Upper lobe of right lung (tissue), 1 donor: Measurements from ENCODE around the gene PTCH1. TPM values are rescaled to one million over a fixed set of nuclear protein-coding genes. Genes with fewer than 3 reads are reported as not detected.

Experiments
- ATAC-seq: fragments of 200-7000 bp; cut with Tn5 transposase; one replicate; pipeline ENCODE4 v1.9.1; 2020; ENCODE audit warnings: mild to moderate bottlenecking, moderate library complexity
- DNase-seq: peaks from one replicate; pipeline ENCODE4 v3.0.0-alpha.2; 2020
- H3K27ac ChIP-seq: fragments of 200-600 bp; one replicate; pipeline ENCODE4 v1.8.0; 2022
- H3K27me3 ChIP-seq: fragments of 200-600 bp; one replicate; pipeline ENCODE4 v1.8.0; 2022; ENCODE audit warnings: mild to moderate bottlenecking
- H3K36me3 ChIP-seq: fragments of 200-600 bp; one replicate; pipeline ENCODE4 v1.8.0; 2022
- H3K4me1 ChIP-seq: fragments of 200-600 bp; one replicate; pipeline ENCODE4 v1.8.0; 2022
- H3K4me3 ChIP-seq: fragments of 200-600 bp; one replicate; pipeline ENCODE4 v1.8.0; 2022; ENCODE audit warnings: mild to moderate bottlenecking
- H3K9me3 ChIP-seq: fragments of 200-600 bp; one replicate; pipeline ENCODE4 v1.8.0; 2022
- intact Hi-C: fragments of 100-400 bp; cut with DNase I; formaldehyde crosslinking; loops from one replicate; pipeline ENCODE4 v1.11.0; 2022
- total RNA-seq: library from RNA; stranded (reverse); fragmentation: NEBNext Ultra II Directional; extraction: Animal tissue kit (Norgen Biotek cat#: 25700); gene quantifications from one replicate; pipeline ENCODE4 v1.2.1, GENCODE V29; 2021
- TF ChIP-seq, protein P1 (sequence below): fragments of 200-600 bp; IDR thresholded peaks from one replicate; pipeline ENCODE4 v1.8.0; 2022; ENCODE audit warnings: antibody characterized with exemption
- donor health status: DM: no; HTN: yes; CAD: no; lungs with severe emphysema.

PTCH1 gene
- total RNA-seq, 1 donor from 2014 or later: 25.9 TPM

DNA sequence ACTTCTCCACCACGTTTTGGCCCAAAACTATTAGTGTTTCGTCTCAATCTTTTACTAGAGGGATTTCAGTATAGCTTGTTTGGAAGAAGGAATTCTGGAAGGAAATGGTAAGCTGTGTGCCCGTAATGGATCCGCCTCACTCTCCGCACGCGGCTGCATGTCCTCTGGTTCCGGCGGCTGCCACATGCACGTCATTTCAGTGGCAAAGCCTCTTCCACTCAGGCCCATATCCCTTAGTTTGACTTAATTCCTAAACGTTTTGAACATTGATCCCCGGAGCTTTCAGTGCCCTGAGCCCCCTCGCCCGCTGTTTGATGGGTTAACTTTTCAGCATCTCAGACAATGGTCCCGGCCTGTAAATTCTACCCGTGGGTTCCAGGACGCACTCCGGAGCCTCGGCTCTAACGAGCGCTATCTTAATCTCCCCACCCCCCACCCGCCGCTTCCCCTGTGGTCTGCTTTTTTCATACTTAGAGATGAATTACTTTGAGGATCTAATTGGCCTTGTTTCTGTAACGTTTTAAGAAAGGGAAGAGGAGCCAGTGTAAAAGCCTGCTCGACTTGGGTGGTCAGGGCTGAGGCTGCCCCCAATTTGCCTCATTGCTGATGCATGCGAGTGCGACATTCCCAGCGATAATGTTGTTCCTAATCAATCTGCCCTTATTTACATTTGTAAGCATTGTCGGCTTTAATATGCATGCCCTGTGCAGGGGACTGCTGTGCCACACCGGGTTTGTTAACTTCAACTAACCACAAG is 4.6 kb downstream of the PTCH1 start:
- Histone ChIP-seq H3K4me1 (peaks cover 21% of the 10 kb centered on the region), H3K4me3 (peak overlapping the region; percentile 89), H3K9me3 (no peaks in the 10 kb centered on the region), H3K27ac (peak overlapping the region; percentile 85), H3K36me3 (no peaks in the 10 kb centered on the region), H3K27me3 (no peaks in the 10 kb centered on the region)
- intact Hi-C loops: loop anchor here (10.0 kb wide), 1 partner anchor 213 kb away; no protein-coding TSS in a partner anchor
- DNase-seq: no peak
- TF ChIP-seq, protein P1, sequence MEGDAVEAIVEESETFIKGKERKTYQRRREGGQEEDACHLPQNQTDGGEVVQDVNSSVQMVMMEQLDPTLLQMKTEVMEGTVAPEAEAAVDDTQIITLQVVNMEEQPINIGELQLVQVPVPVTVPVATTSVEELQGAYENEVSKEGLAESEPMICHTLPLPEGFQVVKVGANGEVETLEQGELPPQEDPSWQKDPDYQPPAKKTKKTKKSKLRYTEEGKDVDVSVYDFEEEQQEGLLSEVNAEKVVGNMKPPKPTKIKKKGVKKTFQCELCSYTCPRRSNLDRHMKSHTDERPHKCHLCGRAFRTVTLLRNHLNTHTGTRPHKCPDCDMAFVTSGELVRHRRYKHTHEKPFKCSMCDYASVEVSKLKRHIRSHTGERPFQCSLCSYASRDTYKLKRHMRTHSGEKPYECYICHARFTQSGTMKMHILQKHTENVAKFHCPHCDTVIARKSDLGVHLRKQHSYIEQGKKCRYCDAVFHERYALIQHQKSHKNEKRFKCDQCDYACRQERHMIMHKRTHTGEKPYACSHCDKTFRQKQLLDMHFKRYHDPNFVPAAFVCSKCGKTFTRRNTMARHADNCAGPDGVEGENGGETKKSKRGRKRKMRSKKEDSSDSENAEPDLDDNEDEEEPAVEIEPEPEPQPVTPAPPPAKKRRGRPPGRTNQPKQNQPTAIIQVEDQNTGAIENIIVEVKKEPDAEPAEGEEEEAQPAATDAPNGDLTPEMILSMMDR: no peak
- no peak for ATAC-seq

DNA sequence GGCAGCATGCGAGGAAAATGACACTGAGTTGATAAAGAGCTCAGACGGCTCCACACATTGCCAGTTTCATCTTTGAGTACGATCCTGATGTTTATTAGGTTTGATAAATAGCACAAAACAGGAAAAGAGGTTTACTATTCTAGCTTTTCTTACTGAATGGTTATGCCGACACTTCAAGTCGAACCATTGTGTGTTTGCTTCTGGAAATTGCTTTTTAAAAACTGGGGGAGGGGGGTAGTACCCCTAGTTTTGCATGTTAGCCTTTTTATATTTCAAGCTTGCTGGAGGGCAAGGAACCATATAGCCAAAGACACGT is 5.2 kb downstream of the PTCH1 start:
- Histone ChIP-seq H3K4me3 (peak overlapping the region; percentile 89), H3K27me3 (no peaks in the 10 kb centered on the region), H3K27ac (peak overlapping the region; percentile 85), H3K9me3 (no peaks in the 10 kb centered on the region), H3K4me1 (peaks cover 21% of the 10 kb centered on the region), H3K36me3 (no peaks in the 10 kb centered on the region)
- no peak for ATAC-seq
- TF ChIP-seq, protein P1: no peak
- DNase-seq: no peak
- intact Hi-C loops: loop anchor here (10.0 kb wide), 1 partner anchor 213 kb away; no protein-coding TSS in a partner anchor

DNA sequence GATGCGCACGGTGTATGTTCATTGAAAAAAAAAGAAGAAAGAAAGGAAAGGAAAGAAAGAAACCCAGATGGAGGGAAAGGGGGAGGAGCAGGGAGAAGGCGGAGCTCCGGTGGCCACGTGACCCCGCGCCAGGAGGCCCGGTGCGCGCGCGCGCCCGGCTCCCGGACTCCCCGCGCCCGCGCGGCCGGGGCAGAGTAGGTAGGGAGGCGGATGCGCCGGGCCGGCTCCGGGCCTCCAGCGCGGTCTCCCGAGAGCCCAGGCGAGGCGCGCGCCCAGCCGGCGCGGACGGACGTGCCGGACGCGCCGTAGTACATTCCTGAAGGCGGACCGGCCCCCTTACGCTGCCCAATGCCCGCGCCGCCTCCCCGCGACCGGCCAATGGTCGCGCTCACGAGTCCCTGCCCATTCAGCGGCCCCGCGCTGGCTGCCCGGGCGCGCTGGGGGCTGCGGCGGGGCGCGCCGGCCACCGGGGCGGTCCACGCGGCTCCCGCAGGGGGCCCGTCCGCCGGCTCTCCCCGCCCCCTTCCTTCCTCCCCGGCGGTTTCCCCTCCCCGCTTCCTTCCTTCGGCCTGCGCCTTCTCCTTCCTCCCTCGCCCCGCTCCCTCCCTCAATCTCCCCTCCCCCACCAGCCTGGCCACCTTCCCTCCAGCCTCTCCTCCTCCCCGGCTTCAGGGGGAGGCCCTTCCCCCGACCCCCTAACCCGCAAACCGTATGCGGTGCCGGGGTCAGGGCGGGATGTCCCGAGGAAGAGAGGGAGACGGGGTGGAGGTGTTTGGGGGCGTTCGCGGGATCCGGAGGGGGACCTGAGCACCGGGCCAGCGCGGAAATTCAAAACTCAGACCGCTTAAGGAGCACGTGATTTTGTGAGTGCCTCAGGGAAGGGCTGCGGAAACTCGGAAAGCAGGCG is 5.8 kb downstream of the PTCH1 start:
- H3K36me3 ChIP-seq: no peaks in the 10 kb centered on the region
- ATAC-seq: peak; percentile 89
- H3K9me3 ChIP-seq: no peaks in the 10 kb centered on the region
- H3K27ac ChIP-seq: peak overlapping the region; percentile 85
- intact Hi-C loops: loop anchor here (10.0 kb wide), 1 partner anchor 214 kb away; no protein-coding TSS in a partner anchor
- peak; percentile 95 for DNase-seq
- peak overlapping the region; percentile 89 for H3K4me3 ChIP-seq
- peaks cover 21% of the 10 kb centered on the region for H3K4me1 ChIP-seq
- no peaks in the 10 kb centered on the region for H3K27me3 ChIP-seq
- TF ChIP-seq, protein P1: no peak

DNA sequence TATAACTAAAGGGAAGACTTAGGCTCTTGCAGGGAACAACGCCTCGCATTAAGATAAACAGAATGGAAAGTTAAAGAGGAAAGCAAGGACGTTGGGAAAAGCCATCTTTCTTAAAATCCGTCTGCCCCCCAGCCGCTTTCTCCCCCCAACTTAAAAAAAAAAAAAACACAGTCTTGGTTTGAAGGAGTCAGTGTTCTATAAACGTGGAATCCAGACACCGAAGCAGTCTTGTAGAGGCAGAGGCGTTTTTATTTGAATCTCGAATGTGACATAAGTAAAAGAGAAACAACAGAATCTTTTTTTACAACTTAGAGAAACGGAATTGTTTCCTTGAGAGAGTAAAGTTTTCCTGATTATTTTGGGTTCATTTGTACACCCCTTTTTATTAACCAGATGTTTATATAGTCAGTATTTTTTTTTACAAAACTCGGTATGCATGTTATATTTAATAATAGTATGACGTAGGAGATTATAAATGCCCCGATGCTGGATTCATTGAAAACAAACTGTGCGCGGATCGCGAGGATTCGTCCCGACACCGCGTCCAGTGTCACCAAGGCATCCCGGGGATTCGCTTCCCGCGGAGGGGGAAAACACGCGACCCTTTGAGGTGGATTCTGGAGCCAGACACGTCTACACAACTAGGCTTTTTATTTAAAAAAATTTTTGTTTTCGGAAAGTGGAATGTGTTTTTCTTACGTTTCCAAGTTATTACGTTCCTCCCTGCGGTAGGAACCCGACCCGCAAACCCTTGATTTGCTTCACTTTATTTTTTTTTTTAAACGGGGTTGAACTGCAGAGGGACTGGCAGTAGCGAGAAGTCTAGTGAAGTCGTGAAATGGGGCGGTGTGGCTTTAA is 6.7 kb downstream of the PTCH1 start:
- no peaks in the 10 kb centered on the region for H3K27me3 ChIP-seq
- ATAC-seq (no peak), DNase-seq (no peak)
- peak overlapping the region; percentile 86 for H3K27ac ChIP-seq
- peaks cover 17% of the 10 kb centered on the region for H3K4me1 ChIP-seq
- intact Hi-C loops: loop anchor here (10.0 kb wide), 2 partner anchors 165 to 215 kb away; no protein-coding TSS in a partner anchor
- no peaks in the 10 kb centered on the region for H3K36me3 ChIP-seq
- peak overlapping the region; percentile 89 for H3K4me3 ChIP-seq
- TF ChIP-seq, protein P1: no peak
- no peaks in the 10 kb centered on the region for H3K9me3 ChIP-seq
